Measurements from ENCODE around the gene SNRNP48. TPM values are rescaled to one million over a fixed set of nuclear protein-coding genes. Genes with fewer than 3 reads are reported as not detected.

Gene SNRNP48
- total and polyA plus RNA-seq, 2 of the 4 experiments (the other 2 are of a cell fraction), result 5.2 to 6.2 TPM

DNA sequence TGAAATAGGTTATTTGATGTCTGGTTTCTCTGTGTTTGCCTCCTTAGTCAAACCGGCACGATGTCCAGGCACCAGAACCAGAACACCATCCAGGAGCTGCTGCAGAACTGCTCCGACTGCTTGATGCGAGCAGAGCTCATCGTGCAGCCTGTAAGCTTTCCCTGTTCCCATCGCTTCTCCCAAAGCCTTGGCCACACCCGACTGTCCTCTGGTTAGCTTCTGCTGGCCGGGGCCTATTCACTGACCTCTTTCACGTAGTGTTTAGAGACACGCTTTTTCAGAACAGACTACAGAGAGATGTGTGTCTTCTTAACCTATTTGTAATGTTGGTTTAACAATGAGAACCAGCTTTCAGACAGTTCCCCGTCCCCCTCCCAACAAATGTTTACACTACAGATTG lies 34.3 kb upstream of the SNRNP48 start:
- Histone ChIP-seq H3K4ac (ENCODE audit: low read depth, low read length) (no peak overlapping the region), H4K5ac (ENCODE audit: low read depth, low read length) (no peak overlapping the region; the same call in 1 of the 2 replicates), H3K36me3 (ENCODE audit: control insufficient read depth, insufficient read depth, low read length) (peaks cover 4% of the 10 kb centered on the region; the same call in 1 of the 2 replicates), H3K9me3 (ENCODE audit: control insufficient read depth, insufficient read depth, low read length) (no peaks in the 10 kb centered on the region), H3K9me1 (ENCODE audit: insufficient read depth, low read length) (peaks cover 16% of the 10 kb centered on the region; the same call in 1 of the 2 replicates), H3K79me1 (ENCODE audit: low read depth in 1 of 2, low read length in 2 of 2) (peaks cover 3 to 20% of the 10 kb centered on the region in 2 experiments; a peak in 1 of 4 replicates), H3K4me2 (ENCODE audit: low read depth, low read length) (no peak overlapping the region), H2AK9ac (replicated peaks; ENCODE audit: low read depth, low read length, poor library complexity) (no peak overlapping the region), H2AFZ (replicated peaks; ENCODE audit: low read length, poor library complexity) (no peak overlapping the region), H3K56ac (ENCODE audit: extremely low read depth, insufficient read depth, low read length) (no peak overlapping the region), H3K9ac (ENCODE audit: low read depth, low read length) (no peak overlapping the region), H2BK20ac (ENCODE audit: low read depth, low read length) (no peak overlapping the region), H3K23ac (ENCODE audit: low read depth, low read length) (no peak overlapping the region), H3K18ac (ENCODE audit: low read depth, low read length) (no peak overlapping the region), H3K14ac (replicated peaks; ENCODE audit: low read depth, low read length) (no peak overlapping the region), H3K4me3 (ENCODE audit: insufficient read depth, low read depth, low read length) (no peak overlapping the region), H4K8ac (ENCODE audit: low read depth in 2 of 2, low read length in 2 of 2) (no peak overlapping the region), H2BK120ac (ENCODE audit: low read depth, low read length) (no peak overlapping the region), H3K27me3 (ENCODE audit: control insufficient read depth, insufficient read depth, low read length) (no peaks in the 10 kb centered on the region; the same call in 1 of the 2 replicates), H2AK5ac (ENCODE audit: low read depth, low read length) (no peak overlapping the region), H2BK15ac (ENCODE audit: low read depth, low read length) (no peak overlapping the region), H4K91ac (ENCODE audit: insufficient read depth, low read depth, low read length) (no peak overlapping the region), H2BK5ac (ENCODE audit: low read depth, low read length, poor library complexity, severe bottlenecking) (no peak overlapping the region), H3K4me1 (ENCODE audit: control insufficient read depth, insufficient read depth, low read length) (0 out of 2 replicates have a peak, but pooled peaks cover 3% of the 10 kb centered on the region), H4K20me1 (ENCODE audit: insufficient read depth, low read length) (no peaks in the 10 kb centered on the region; the same call in 1 of the 2 replicates), H3K27ac (ENCODE audit: insufficient read depth, low read length) (no peak overlapping the region)
- dilution Hi-C loops (cut with HindIII; ENCODE audit: low sequenced_read_pairs, unreplicated experiment) (no loop called here), in situ Hi-C loops (cut with MboI; ENCODE audit: low sequenced_read_pairs) (no loop called here), intact Hi-C loops (cut with micrococcal nuclease) (no loop called here)
- DNase-seq, result no peak
- ATAC-seq (ENCODE audit: low read depth), result no peak
- no peak for TF ChIP-seq BHLHE40 (IDR thresholded peaks at IDR 0.05; ENCODE audit: low read depth, low read length)
- no peak for TF ChIP-seq RAD21 (IDR thresholded peaks at IDR 0.05; ENCODE audit: low read length)
- TF ChIP-seq MAFK (IDR thresholded peaks at IDR 0.05; ENCODE audit: low read depth, low read length), result no peak
- TF ChIP-seq POLR2A (IDR thresholded peaks at IDR 0.05; ENCODE audit: low read depth, low read length), result no peak
- no peak for TF ChIP-seq CEBPB (IDR thresholded peaks at IDR 0.05; ENCODE audit: low read depth, low read length)
- TF ChIP-seq, protein P1, sequence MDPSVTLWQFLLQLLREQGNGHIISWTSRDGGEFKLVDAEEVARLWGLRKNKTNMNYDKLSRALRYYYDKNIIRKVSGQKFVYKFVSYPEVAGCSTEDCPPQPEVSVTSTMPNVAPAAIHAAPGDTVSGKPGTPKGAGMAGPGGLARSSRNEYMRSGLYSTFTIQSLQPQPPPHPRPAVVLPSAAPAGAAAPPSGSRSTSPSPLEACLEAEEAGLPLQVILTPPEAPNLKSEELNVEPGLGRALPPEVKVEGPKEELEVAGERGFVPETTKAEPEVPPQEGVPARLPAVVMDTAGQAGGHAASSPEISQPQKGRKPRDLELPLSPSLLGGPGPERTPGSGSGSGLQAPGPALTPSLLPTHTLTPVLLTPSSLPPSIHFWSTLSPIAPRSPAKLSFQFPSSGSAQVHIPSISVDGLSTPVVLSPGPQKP (IDR thresholded peaks at IDR 0.05; ENCODE audit: borderline replicate concordance, low read depth, low read length), result no peak
- no CpG with 5 or more reads among the region's 11 CpGs for WGBS, 2 experiments (ENCODE audit: extremely low coverage in 2 of 2, insufficient read length in 1 of 2)
- ChIA-PET CTCF (no interaction called here), POLR2A (ENCODE audit: unreplicated experiment) (no interaction called here)
- BruUV-seq (replicated peaks), result no TSS peak
